ENCODE data around the gene RAB6B. TPM values are rescaled to one million over a fixed set of nuclear protein-coding genes. Genes with fewer than 3 reads are reported as not detected.

The RAB6B gene
- total and polyA plus RNA-seq, 2 of the 8 experiments (the other 6 are each of a cell fraction or from before 2014, with no cell fraction given) = 7.9 to 15.6 TPM

GRCh38 chr3:133804896-133805295, 90.8 kb downstream of the RAB6B start (continued):
- TF ChIP-seq, protein P1, sequence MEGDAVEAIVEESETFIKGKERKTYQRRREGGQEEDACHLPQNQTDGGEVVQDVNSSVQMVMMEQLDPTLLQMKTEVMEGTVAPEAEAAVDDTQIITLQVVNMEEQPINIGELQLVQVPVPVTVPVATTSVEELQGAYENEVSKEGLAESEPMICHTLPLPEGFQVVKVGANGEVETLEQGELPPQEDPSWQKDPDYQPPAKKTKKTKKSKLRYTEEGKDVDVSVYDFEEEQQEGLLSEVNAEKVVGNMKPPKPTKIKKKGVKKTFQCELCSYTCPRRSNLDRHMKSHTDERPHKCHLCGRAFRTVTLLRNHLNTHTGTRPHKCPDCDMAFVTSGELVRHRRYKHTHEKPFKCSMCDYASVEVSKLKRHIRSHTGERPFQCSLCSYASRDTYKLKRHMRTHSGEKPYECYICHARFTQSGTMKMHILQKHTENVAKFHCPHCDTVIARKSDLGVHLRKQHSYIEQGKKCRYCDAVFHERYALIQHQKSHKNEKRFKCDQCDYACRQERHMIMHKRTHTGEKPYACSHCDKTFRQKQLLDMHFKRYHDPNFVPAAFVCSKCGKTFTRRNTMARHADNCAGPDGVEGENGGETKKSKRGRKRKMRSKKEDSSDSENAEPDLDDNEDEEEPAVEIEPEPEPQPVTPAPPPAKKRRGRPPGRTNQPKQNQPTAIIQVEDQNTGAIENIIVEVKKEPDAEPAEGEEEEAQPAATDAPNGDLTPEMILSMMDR (IDR thresholded peaks at IDR 0.05; ENCODE audit: control extremely low read depth in 1 of 3, insufficient read depth in 1 of 3, low read depth in 1 of 3, low read length in 3 of 3) = no peak
- TF ChIP-seq NANOG (IDR thresholded peaks at IDR 0.05; ENCODE audit: insufficient read depth, low read depth, low read length, poor library complexity, severe bottlenecking) = no peak
- no peak for TF ChIP-seq RFX5 (IDR thresholded peaks at IDR 0.05; ENCODE audit: borderline replicate concordance, low read depth, low read length)
- no peak for TF ChIP-seq NRF1 (IDR thresholded peaks at IDR 0.05; ENCODE audit: low read depth, low read length)
- no peak for TF ChIP-seq FOSL1 (IDR thresholded peaks at IDR 0.05; ENCODE audit: insufficient read depth, low read depth, low read length)

Measured in H1 (cell line).